Measurements from ENCODE around the gene CROCC2. TPM values are rescaled to one million over a fixed set of nuclear protein-coding genes. Genes with fewer than 3 reads are reported as not detected.

Gene CROCC2
- total RNA-seq, 1 donor, result not detected

DNA sequence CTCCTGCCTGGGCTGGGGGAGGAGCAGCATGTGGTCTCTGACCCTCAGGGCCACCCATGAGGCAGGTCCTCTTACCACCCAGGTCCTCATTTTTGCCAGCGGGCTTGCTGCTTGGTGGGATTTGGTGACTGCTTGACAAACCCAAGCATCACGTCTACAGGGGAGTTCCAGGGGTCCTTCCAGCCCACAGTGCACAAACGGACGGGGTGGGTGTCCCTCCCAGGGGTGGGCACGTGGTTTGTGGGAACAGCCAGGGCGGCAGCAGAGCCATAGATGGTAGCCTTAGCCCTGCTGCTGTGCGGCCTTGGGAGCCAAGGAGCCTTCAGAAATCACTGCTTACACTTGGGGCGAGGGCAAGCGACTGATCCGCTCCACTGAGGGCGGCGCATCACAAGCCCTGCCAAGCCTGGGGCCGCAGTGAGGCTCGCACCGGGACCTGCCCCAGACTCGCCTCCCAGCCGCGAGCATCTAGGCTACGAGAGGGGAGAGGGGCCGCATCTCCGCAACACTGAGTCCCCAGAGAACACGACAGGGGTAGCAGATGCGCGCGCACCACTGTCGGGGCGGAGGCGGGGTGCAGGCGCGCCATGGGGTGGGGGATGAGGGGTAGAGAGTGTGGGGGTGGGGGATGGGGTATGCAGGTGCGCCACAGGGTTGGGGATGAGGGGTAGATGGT, 129.1 kb downstream of the CROCC2 start:
- no peak overlapping the region for H3K4me3 ChIP-seq (ENCODE audit: low read depth, low read length)
- TF ChIP-seq, protein P1, sequence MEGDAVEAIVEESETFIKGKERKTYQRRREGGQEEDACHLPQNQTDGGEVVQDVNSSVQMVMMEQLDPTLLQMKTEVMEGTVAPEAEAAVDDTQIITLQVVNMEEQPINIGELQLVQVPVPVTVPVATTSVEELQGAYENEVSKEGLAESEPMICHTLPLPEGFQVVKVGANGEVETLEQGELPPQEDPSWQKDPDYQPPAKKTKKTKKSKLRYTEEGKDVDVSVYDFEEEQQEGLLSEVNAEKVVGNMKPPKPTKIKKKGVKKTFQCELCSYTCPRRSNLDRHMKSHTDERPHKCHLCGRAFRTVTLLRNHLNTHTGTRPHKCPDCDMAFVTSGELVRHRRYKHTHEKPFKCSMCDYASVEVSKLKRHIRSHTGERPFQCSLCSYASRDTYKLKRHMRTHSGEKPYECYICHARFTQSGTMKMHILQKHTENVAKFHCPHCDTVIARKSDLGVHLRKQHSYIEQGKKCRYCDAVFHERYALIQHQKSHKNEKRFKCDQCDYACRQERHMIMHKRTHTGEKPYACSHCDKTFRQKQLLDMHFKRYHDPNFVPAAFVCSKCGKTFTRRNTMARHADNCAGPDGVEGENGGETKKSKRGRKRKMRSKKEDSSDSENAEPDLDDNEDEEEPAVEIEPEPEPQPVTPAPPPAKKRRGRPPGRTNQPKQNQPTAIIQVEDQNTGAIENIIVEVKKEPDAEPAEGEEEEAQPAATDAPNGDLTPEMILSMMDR (IDR thresholded peaks at IDR 0.05; ENCODE audit: insufficient read depth, low read depth, low read length), result no peak
- no peak for DNase-seq (ENCODE audit: low read depth)

DNA sequence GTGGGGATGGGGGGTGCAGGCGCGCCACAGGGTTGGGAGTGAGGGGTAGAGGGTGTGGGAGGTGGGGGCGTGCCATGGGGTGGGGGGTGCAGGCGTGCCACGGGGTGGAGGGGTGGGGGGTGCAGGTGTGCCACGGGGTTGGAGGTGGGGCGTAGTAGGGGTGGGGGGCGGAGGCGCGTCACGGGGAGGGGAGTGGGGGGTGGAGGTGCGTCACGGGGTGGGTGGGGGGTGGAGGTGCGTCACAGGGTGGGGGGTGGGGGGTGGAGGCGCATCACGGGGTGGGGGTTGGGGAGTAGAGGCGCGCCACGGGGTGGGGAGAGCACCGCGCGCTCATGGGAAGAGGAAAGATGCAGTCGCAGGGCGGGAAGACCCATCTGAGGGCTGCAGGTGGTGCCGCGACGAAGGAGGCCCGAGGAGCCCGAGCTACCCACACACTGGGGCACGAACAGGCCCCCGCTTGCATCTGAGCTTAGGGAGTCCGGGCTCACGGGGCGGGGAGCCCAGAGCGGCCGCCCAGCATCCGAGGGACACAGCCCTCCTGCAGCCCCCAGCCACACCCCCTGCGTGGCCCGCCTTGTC, 129.8 kb downstream of the CROCC2 start:
- TF ChIP-seq, protein P1 (IDR thresholded peaks at IDR 0.05; ENCODE audit: insufficient read depth, low read depth, low read length), result no peak
- H3K4me3 ChIP-seq (ENCODE audit: low read depth, low read length), result no peak overlapping the region
- DNase-seq (ENCODE audit: low read depth), result no peak

DNA sequence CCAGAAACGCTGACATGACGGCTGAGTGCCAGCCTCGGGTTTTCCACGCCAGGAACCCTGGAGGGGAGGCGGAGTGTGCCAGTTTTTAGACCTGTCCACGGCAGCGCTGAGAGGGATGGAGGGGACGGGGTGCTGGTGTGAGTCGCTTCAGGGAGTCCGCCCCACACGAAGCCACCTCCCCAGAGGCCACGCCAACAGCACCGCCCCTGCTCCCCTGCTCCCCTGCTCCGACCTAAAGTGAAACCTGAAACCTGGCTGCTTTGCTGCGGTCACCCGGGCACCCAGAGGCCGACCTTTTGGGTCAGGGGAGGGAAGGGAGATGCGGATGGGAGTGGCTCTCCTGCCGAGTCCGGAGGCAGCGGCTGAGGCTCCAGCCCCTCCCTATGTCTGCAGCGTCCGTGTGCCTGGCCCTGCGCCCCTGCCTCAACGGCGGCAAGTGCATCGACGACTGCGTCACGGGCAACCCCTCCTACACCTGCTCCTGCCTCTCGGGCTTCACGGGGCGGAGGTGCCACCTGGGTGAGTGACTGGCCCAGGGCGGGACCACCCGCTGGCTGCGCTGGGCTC, 130.3 kb downstream of the CROCC2 start:
- TF ChIP-seq, protein P1 (IDR thresholded peaks at IDR 0.05; ENCODE audit: insufficient read depth, low read depth, low read length), result no peak
- DNase-seq (ENCODE audit: low read depth), result no peak
- no peak overlapping the region for H3K4me3 ChIP-seq (ENCODE audit: low read depth, low read length)

DNA sequence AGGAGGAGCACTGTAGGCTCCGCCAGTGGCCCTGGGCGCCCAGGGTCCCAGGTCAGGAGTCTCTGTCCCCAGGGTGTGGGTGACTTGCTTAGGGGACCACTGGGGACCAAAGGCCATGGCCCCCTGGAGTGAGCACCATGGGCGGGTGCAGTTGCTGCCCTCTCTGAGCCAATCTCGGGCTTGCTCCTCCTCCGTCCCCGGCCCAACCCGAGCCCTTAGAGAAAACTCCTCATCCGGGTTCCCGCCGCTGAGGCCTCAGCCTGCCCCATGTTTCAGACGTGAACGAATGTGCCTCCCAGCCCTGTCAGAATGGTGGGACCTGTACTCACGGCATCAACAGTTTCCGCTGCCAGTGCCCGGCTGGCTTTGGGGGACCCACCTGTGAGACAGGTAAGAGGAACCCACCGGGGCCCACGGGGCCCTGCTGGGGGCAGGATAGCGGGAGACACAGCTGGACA, 130.9 kb downstream of the CROCC2 start:
- H3K4me3 ChIP-seq (ENCODE audit: low read depth, low read length), result no peak overlapping the region
- TF ChIP-seq, protein P1 (IDR thresholded peaks at IDR 0.05; ENCODE audit: insufficient read depth, low read depth, low read length), result no peak
- DNase-seq (ENCODE audit: low read depth), result no peak

DNA sequence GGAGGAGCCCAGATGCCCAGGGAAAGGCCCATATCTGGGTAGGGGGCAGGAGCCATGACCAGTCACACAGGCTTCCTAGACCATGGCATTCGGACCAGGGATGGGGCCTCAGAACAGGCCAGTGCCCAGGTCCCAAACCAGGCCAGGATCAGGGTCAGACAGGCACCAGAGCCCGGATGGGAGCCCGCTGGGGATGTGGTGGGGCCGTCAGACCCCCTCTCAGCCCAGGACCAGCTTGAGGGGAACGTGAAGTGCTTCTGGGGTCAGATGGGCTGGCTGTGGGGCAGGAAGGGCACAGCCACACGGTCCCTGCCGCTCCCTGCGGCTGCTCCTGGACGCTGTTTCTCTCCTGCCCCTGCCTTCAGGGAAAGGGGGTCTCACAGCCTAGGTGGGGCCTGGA, 131.4 kb downstream of the CROCC2 start:
- DNase-seq (ENCODE audit: low read depth), result no peak

DNA sequence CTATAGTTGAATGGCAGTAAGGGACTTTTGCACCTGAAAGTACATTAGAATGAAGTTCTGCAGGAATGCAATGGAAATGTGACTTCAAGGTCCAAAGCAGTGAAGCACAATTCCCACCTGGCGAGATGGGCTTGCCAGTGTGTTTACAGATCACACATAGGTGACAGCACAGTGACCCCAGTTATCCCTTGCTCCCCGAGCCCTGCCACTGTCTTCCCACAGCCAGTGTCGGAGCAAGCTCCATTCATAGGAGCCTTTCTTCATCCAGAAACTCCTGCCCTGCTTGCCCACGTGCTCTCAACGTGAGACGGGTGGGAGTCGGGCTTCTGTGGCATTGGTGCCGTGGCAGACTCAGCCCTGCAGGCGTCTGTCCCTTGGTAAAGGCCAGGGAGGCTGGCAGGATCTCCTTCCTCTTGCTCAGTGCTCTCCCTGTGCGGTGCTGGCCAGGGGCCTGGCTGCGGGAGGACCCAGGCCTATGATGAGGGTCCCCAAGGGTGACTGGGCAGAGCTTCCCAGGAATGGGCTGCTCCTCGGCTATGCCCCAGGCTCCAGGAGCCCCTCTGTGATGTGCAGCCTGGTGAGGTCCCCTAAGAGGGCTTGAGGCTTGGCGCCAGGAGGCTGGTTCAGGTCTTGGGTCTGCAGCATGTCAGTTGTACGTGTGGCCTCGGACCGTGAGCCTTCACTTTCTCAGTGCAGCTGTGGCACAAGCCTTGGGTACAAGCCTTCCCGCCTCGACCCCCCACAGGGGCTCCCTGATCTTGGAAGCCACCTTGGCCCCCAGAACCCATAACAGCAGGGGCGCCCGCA, 132.4 kb downstream of the CROCC2 start:
- TF ChIP-seq, protein P1 (IDR thresholded peaks at IDR 0.05; ENCODE audit: insufficient read depth, low read depth, low read length), result no peak
- no peak overlapping the region for H3K4me3 ChIP-seq (ENCODE audit: low read depth, low read length)
- no peak for DNase-seq (ENCODE audit: low read depth)

More for the DNA sequence above, 131.4 kb downstream of the CROCC2 start:
- TF ChIP-seq, protein P1 (IDR thresholded peaks at IDR 0.05; ENCODE audit: insufficient read depth, low read depth, low read length), result no peak
- H3K4me3 ChIP-seq (ENCODE audit: low read depth, low read length), result no peak overlapping the region
